GM10266 (cell line): ENCODE measurements around the gene LYSMD3.

Source experiments
- DNase-seq: peaks from one replicate; pipeline ENCODE4 v3.0.0; 2012; ENCODE audit errors: extremely low spot score
- CTCF ChIP-seq: IDR thresholded peaks from 2 replicates; pipeline ENCODE4 v1.5.1; 2012; ENCODE audit warnings: mild to moderate bottlenecking, low read depth; ENCODE audit not compliant: control insufficient read depth, insufficient read depth; ENCODE audit errors: missing control alignments

The LYSMD3 gene

DNA sequence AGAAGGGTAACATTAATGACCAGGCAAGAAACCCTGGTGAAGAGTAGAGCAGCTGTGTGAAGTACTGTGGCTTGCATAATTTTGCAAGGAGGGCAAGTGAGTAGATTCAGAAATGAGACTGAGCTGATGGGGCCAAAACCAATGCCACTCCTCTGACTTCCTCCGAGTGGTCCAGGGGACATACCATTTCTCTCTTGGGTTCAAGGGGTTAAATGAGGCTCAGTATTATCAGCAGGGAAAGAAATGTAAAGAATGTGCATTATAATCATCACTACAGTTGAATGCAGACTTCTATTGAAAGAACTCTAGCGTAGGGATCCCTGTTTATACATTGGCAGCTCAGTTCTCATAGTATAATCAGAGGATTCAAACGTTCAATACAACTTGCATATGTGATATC lies 44.8 kb downstream of the LYSMD3 start:
- TF ChIP-seq CTCF: no peak
- DNase-seq: no peak

GRCh38 chr5:90483206-90483605 lies 46.2 kb downstream of the LYSMD3 start:
- TF ChIP-seq CTCF: no peak
- no peak for DNase-seq

- no peak for TF ChIP-seq CTCF
- DNase-seq: no peak
These were observed 48.7 kb downstream of the LYSMD3 start for GRCh38 chr5:90480699-90481098.

GRCh38 chr5:90479611-90480385 lies 49.6 kb downstream of the LYSMD3 start:
- TF ChIP-seq CTCF: no peak
- DNase-seq: no peak

DNA sequence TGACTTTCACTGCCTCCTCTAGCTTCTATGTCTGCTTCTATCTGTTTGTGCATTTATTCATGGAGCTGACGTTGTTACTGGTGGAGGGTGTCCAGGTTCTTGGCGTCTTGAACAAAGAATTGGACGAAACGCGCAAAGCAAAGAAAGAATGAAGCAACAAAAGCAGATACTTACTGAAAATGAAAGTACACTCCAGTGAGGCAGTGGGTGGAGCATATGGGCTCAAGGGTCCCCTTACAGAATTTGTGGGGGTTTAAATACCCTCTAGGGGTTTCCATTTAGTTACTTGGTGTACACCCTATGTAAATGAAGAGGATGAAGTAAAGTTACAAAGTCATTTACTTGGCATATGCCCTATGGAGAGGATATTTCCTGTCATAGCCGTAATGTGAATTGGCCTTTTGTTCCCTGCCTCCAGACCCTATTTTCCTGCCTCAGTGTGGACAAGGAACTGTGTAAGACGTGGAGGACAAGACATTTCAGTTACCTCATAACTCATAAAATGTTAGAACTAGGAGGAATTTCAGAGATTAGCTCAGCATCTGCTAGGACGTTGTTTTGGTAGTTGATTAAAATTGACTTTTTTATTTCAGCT lies 51.7 kb downstream of the LYSMD3 start:
- DNase-seq: no peak
- no peak for TF ChIP-seq CTCF

DNA sequence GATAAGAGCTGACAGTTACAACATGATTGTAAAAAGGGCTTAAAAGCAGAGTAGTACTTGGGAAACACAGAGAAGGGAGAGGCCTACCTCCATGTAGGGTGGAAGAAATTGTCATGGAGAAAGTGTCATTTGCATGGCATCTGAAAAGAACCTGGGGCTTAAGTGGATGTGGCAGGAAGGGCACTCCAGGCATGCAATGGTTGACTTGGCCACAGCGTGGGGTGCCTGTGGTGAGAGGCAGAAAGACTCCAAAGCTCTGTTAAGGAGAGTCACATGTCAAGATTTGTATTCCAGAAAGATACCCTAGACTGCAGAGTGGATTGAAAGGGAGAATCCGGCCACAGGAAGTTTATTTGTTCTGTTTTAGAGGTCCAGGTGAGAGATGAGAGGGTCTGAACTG lies 52.3 kb downstream of the LYSMD3 start:
- no peak for DNase-seq
- no peak for TF ChIP-seq CTCF

DNA sequence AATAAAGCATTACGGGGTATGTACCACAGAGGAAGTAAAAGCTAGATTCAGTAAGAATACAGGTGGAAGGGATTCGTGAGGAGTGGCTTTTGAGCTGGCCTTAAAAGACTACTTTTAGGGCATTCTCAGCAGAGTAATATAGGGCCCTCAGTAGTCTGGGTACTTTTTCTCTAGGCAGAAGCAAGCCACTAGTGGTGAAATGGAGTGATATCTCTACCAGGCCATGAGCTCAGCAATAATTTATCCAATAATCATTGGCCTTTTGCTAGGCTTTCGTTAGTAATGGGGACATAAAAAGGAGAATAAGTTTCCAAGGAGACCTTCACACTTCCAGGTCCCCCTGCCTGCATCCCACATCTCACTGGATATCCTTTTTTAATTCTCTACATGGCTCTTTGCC lies 53.0 kb downstream of the LYSMD3 start:
- no peak for DNase-seq
- no peak for TF ChIP-seq CTCF
